Measurements from ENCODE around the gene BSPRY. TPM values are rescaled to one million over a fixed set of nuclear protein-coding genes. Genes with fewer than 3 reads are reported as not detected.

Gene BSPRY
- total and polyA plus RNA-seq, 2 experiments from 2014 or later, result 4.8 to 6.6 TPM

DNA sequence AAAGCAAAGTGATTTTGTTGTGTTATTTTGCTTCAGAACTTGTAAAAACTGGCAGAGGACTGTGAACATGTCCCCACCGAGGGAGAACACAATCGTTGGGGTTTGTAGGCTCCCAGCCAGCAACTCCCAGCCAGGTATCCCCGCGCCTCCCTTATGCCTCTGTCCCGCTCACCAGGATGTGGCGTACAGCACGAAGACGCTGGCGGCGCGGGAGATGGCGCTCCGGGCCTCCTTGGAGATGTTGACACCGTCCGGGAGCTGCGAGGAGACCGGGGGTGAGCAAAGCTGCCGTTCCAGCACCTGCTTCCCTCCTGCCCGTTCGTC lies 60.5 kb downstream of the BSPRY start:
- H3K36me3 Mint-ChIP-seq (ENCODE audit: low read depth), result peaks cover 39% of the 10 kb centered on the region
- H3K4me3 Mint-ChIP-seq, result peak overlapping the region; percentile 99
- H3F3A ChIP-seq (replicated peaks; ENCODE audit: low read depth), result peaks cover 24% of the 10 kb centered on the region
- peaks cover 15% of the 10 kb centered on the region for H3K36me3 ChIP-seq (ENCODE audit: insufficient read depth)
- TF ChIP-seq ZNF331 (CRISPR knock-in tag; IDR thresholded peaks at IDR 0.05; ENCODE audit: low read depth), result no peak
- no peak for TF ChIP-seq JUNB (IDR thresholded peaks at IDR 0.05; ENCODE audit: unreplicated experiment)
- no peak for TF ChIP-seq POLR2AphosphoS5 (IDR thresholded peaks at IDR 0.05; ENCODE audit: low read depth)
- TF ChIP-seq, protein P1, sequence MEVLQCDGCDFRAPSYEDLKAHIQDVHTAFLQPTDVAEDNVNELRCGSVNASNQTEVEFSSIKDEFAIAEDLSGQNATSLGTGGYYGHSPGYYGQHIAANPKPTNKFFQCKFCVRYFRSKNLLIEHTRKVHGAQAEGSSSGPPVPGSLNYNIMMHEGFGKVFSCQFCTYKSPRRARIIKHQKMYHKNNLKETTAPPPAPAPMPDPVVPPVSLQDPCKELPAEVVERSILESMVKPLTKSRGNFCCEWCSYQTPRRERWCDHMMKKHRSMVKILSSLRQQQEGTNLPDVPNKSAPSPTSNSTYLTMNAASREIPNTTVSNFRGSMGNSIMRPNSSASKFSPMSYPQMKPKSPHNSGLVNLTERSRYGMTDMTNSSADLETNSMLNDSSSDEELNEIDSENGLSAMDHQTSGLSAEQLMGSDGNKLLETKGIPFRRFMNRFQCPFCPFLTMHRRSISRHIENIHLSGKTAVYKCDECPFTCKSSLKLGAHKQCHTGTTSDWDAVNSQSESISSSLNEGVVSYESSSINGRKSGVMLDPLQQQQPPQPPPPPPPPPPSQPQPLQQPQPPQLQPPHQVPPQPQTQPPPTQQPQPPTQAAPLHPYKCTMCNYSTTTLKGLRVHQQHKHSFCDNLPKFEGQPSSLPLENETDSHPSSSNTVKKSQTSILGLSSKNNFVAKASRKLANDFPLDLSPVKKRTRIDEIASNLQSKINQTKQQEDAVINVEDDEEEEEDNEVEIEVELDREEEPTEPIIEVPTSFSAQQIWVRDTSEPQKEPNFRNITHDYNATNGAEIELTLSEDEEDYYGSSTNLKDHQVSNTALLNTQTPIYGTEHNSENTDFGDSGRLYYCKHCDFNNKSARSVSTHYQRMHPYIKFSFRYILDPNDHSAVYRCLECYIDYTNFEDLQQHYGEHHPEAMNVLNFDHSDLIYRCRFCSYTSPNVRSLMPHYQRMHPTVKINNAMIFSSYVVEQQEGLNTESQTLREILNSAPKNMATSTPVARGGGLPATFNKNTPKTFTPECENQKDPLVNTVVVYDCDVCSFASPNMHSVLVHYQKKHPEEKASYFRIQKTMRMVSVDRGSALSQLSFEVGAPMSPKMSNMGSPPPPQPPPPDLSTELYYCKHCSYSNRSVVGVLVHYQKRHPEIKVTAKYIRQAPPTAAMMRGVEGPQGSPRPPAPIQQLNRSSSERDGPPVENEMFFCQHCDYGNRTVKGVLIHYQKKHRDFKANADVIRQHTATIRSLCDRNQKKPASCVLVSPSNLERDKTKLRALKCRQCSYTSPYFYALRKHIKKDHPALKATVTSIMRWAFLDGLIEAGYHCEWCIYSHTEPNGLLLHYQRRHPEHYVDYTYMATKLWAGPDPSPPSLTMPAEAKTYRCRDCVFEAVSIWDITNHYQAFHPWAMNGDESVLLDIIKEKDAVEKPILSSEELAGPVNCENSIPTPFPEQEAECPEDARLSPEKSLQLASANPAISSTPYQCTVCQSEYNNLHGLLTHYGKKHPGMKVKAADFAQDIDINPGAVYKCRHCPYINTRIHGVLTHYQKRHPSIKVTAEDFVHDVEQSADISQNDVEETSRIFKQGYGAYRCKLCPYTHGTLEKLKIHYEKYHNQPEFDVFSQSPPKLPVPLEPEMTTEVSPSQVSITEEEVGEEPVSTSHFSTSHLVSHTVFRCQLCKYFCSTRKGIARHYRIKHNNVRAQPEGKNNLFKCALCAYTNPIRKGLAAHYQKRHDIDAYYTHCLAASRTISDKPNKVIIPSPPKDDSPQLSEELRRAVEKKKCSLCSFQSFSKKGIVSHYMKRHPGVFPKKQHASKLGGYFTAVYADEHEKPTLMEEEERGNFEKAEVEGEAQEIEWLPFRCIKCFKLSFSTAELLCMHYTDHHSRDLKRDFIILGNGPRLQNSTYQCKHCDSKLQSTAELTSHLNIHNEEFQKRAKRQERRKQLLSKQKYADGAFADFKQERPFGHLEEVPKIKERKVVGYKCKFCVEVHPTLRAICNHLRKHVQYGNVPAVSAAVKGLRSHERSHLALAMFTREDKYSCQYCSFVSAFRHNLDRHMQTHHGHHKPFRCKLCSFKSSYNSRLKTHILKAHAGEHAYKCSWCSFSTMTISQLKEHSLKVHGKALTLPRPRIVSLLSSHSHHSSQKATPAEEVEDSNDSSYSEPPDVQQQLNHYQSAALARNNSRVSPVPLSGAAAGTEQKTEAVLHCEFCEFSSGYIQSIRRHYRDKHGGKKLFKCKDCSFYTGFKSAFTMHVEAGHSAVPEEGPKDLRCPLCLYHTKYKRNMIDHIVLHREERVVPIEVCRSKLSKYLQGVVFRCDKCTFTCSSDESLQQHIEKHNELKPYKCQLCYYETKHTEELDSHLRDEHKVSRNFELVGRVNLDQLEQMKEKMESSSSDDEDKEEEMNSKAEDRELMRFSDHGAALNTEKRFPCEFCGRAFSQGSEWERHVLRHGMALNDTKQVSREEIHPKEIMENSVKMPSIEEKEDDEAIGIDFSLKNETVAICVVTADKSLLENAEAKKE (CRISPR knock-in tag; IDR thresholded peaks at IDR 0.05), result no peak
- no peak for TF ChIP-seq STAT1 (IDR thresholded peaks at IDR 0.05; ENCODE audit: unreplicated experiment)
- no peak for TF ChIP-seq ZNF114 (CRISPR knock-in tag; IDR thresholded peaks at IDR 0.05)
- no peak for TF ChIP-seq EZH2phosphoT487 (IDR thresholded peaks at IDR 0.05; ENCODE audit: unreplicated experiment)
- TF ChIP-seq, protein P2, sequence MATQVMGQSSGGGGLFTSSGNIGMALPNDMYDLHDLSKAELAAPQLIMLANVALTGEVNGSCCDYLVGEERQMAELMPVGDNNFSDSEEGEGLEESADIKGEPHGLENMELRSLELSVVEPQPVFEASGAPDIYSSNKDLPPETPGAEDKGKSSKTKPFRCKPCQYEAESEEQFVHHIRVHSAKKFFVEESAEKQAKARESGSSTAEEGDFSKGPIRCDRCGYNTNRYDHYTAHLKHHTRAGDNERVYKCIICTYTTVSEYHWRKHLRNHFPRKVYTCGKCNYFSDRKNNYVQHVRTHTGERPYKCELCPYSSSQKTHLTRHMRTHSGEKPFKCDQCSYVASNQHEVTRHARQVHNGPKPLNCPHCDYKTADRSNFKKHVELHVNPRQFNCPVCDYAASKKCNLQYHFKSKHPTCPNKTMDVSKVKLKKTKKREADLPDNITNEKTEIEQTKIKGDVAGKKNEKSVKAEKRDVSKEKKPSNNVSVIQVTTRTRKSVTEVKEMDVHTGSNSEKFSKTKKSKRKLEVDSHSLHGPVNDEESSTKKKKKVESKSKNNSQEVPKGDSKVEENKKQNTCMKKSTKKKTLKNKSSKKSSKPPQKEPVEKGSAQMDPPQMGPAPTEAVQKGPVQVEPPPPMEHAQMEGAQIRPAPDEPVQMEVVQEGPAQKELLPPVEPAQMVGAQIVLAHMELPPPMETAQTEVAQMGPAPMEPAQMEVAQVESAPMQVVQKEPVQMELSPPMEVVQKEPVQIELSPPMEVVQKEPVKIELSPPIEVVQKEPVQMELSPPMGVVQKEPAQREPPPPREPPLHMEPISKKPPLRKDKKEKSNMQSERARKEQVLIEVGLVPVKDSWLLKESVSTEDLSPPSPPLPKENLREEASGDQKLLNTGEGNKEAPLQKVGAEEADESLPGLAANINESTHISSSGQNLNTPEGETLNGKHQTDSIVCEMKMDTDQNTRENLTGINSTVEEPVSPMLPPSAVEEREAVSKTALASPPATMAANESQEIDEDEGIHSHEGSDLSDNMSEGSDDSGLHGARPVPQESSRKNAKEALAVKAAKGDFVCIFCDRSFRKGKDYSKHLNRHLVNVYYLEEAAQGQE (IDR thresholded peaks at IDR 0.05; ENCODE audit: unreplicated experiment), result no peak
- peak overlapping the region; percentile 100 for H3K27ac Mint-ChIP-seq
- H3K27me3 ChIP-seq (ENCODE audit: insufficient read depth), result no peaks in the 10 kb centered on the region
- peaks cover 22% of the 10 kb centered on the region for H3K4me1 Mint-ChIP-seq
- peak; percentile 19 for ATAC-seq
- H3K4me2 ChIP-seq, result peak overlapping the region; percentile 82
- peak overlapping the region; percentile 70 for H3K4me3 ChIP-seq
- H4K20me1 ChIP-seq (replicated peaks; ENCODE audit: insufficient read depth), result peaks cover 6% of the 10 kb centered on the region
- peaks cover 5% of the 10 kb centered on the region; the same call in 2 of the 3 replicates for H3K9me3 Mint-ChIP-seq
- H3K9me2 ChIP-seq (ENCODE audit: insufficient read depth), result no peaks in the 10 kb centered on the region
- H3K27me3 Mint-ChIP-seq (ENCODE audit: insufficient read depth, low read depth, poor library complexity), result peaks cover 16% of the 10 kb centered on the region
- H3K27ac ChIP-seq (ENCODE audit: low read depth), result peak overlapping the region; percentile 97
- H3K4me1 ChIP-seq (ENCODE audit: insufficient read depth), result peaks cover 9% of the 10 kb centered on the region; the same call in 1 of the 2 replicates
- DNase-seq (ENCODE audit: low spot score), result no peak
- H2AFZ ChIP-seq, result 0 out of 2 replicates have a peak overlapping the region, but pooled peaks have one; percentile 44
- peaks cover 14% of the 10 kb centered on the region for H3K79me2 ChIP-seq (replicated peaks; ENCODE audit: insufficient read depth)
